GM21786 (cell line): ENCODE results near the gene ZNF281.
"Not testable (repeated sequence)": the region's sequence is repeated elsewhere in the genome, so short reads cannot be mapped to it uniquely, and the experiment has no call there.

Source experiments
- ATAC-seq: cut with Tn5 transposase; IDR thresholded peaks from one replicate; pipeline ENCODE4 v1.9.1; 2021; ENCODE audit not compliant: unreplicated experiment

The ZNF281 gene

GRCh38 chr1:200432586-200432985, 22.8 kb upstream of the ZNF281 start:
- no peak for ATAC-seq

GRCh38 chr1:200429221-200429751, 19.4 kb upstream of the ZNF281 start:
- no peak for ATAC-seq

- no peak for ATAC-seq
These were observed 18.8 kb upstream of the ZNF281 start for GRCh38 chr1:200428482-200429205.

GRCh38 chr1:200427744-200428143, 17.9 kb upstream of the ZNF281 start:
- no peak for ATAC-seq

GRCh38 chr1:200426196-200426595, 16.4 kb upstream of the ZNF281 start:
- ATAC-seq, result no peak

GRCh38 chr1:200423235-200423634, 13.4 kb upstream of the ZNF281 start:
- ATAC-seq, result no peak

- no peak for ATAC-seq
These were observed 12.4 kb upstream of the ZNF281 start for GRCh38 chr1:200422211-200422610.

GRCh38 chr1:200415789-200416593, 6.2 kb upstream of the ZNF281 start:
- peak; percentile 86 for ATAC-seq

- peak; percentile 51 for ATAC-seq
These were observed 5.4 kb upstream of the ZNF281 start for GRCh38 chr1:200415227-200415626.

- ATAC-seq, result no peak
These were observed 4.8 kb upstream of the ZNF281 start for GRCh38 chr1:200414657-200415056.

- ATAC-seq, result not testable (repeated sequence)
These were observed 3.9 kb upstream of the ZNF281 start for GRCh38 chr1:200413766-200414165.

GRCh38 chr1:200411406-200412257, 1.8 kb upstream of the ZNF281 start:
- no peak for ATAC-seq

- ATAC-seq, result no peak
These were observed 686 bp upstream of the ZNF281 start for GRCh38 chr1:200410566-200410878.

- ATAC-seq, result peak; percentile 26
These were observed 554 bp downstream of the ZNF281 start for GRCh38 chr1:200409203-200409760.

GRCh38 chr1:200406161-200406797, 3.6 kb downstream of the ZNF281 start:
- ATAC-seq, result no peak

- ATAC-seq, result no peak
These were observed 4.6 kb downstream of the ZNF281 start for GRCh38 chr1:200405264-200405663.

- ATAC-seq, result no peak
These were observed 8.1 kb downstream of the ZNF281 start for GRCh38 chr1:200401708-200402107.

GRCh38 chr1:200401263-200401662, 8.6 kb downstream of the ZNF281 start:
- ATAC-seq, result no peak

- ATAC-seq, result no peak
These were observed 9.3 kb downstream of the ZNF281 start for GRCh38 chr1:200400556-200400955.

GRCh38 chr1:200399860-200400259, 10.0 kb downstream of the ZNF281 start:
- ATAC-seq, result no peak

GRCh38 chr1:200398373-200398772, 11.5 kb downstream of the ZNF281 start:
- no peak for ATAC-seq
